ENCODE measurements around the gene PDCD4. TPM values are rescaled to one million over a fixed set of nuclear protein-coding genes. Genes with fewer than 3 reads are reported as not detected.

The PDCD4 gene
- polyA plus RNA-seq, 1 of the 3 experiments (the other 2 are of a cell fraction) = 23.3 TPM

- peak; percentile 41 for DNase-seq
Observed at GRCh38 chr10:110893559-110894179, 21.9 kb downstream of the PDCD4 start.

More at GRCh38 chr10:110893559-110894179, 21.9 kb downstream of the PDCD4 start:
- POLR2A ChIA-PET = no interaction called here
- no peaks in the 10 kb centered on the region for H4K20me1 ChIP-seq (ENCODE audit: insufficient read depth)
- H3K27me3 ChIP-seq (ENCODE audit: insufficient read depth) = no peaks in the 10 kb centered on the region
- H3K9ac ChIP-seq = no peak overlapping the region
- 41% methylated on average over 4 of the region's 4 CpGs for WGBS (ENCODE audit: low lambda C conversion rate)
- H3K27ac ChIP-seq (ENCODE audit: low read depth in 2 of 2, low read length in 1 of 2) = no peak overlapping the region; a peak in 1 of 4 replicates
- H3K79me2 ChIP-seq (ENCODE audit: insufficient read depth) = no peaks in the 10 kb centered on the region
- no peak for TF ChIP-seq USF2 (IDR thresholded peaks at IDR 0.05; ENCODE audit: borderline replicate concordance, low read depth, low read length)
- TF ChIP-seq PBX3 (IDR thresholded peaks at IDR 0.05) = no peak
- TF ChIP-seq RCOR1 (IDR thresholded peaks at IDR 0.05; ENCODE audit: low read length) = no peak
- TF ChIP-seq MXI1 (IDR thresholded peaks at IDR 0.05; ENCODE audit: low read depth, low read length) = 0 out of 2 replicates have a peak, but pooled peaks have one; percentile 22
- TF ChIP-seq SMC3 (IDR thresholded peaks at IDR 0.05; ENCODE audit: low read depth, low read length) = peak; percentile 63
- TF ChIP-seq GABPA (IDR thresholded peaks at IDR 0.05; ENCODE audit: low read depth) = no peak
- TF ChIP-seq IRF3 (IDR thresholded peaks at IDR 0.05; ENCODE audit: low read depth, low read length) = no peak
- peak; percentile 71 for TF ChIP-seq CTCF (IDR thresholded peaks at IDR 0.05)
- TF ChIP-seq RAD21 (IDR thresholded peaks at IDR 0.05; ENCODE audit: low read length) = peak; percentile 73
- TF ChIP-seq JUND (IDR thresholded peaks at IDR 0.05) = no peak
- TF ChIP-seq FOXM1 (IDR thresholded peaks at IDR 0.05; ENCODE audit: low read depth) = no peak
- no peaks in the 10 kb centered on the region for H3K9me2 ChIP-seq
- H3K9me3 ChIP-seq = no peaks in the 10 kb centered on the region
- H3K4me2 ChIP-seq = no peak overlapping the region
- peaks cover 14% of the 10 kb centered on the region for H3F3A ChIP-seq (replicated peaks; ENCODE audit: insufficient read depth)
- CTCF ChIA-PET = interaction anchor here (0.6 to 3.1 kb wide), 33 partner anchors 9 to 347 kb away, joined by 3 to 36 read pairs (median 5); partner anchors contain the start of gene BBIP1
- no peak overlapping the region for H3K4me3 ChIP-seq (ENCODE audit: low read depth in 2 of 2, low read length in 1 of 2)
- peaks cover 63 to 71% of the 10 kb centered on the region in 2 experiments for H3K36me3 ChIP-seq (replicated peaks in 1 of 2; ENCODE audit: control insufficient read depth in 1 of 2, insufficient read depth in 2 of 2, low read length in 1 of 2)
- H2AFZ ChIP-seq (ENCODE audit: low read depth) = no peak overlapping the region
- peaks cover 0 to 6% of the 10 kb centered on the region in 2 experiments; a peak in 1 of 4 replicates for H3K4me1 ChIP-seq (ENCODE audit: control insufficient read depth in 1 of 2, insufficient read depth in 2 of 2, low read depth in 1 of 2, low read length in 1 of 2)

Measured in SK-N-SH (cell line).